Bronchial epithelial cell (primary cell): ENCODE results near the gene MS4A18. TPM values are rescaled to one million over a fixed set of nuclear protein-coding genes. Genes with fewer than 3 reads are reported as not detected.

Experiments used
- DNase-seq: peaks from one replicate; pipeline ENCODE4 v3.0.0-alpha.2; 2010; ENCODE audit warnings: low read depth
- FAIRE-seq: peaks from 2 replicates; lab custom pipeline; 2011; peaks lifted over from hg19 to GRCh38; lab: Jason Lieb, UNC
- H3K27me3 ChIP-seq: 2 replicates; pipeline ENCODE4 v1.5.1; 2011; ENCODE audit warnings: low read length; ENCODE audit not compliant: control insufficient read depth, insufficient read depth
- H3K36me3 ChIP-seq: 2 replicates; pipeline ENCODE4 v1.5.1; 2011; ENCODE audit warnings: low read length; ENCODE audit not compliant: control insufficient read depth, insufficient read depth
- H3K4me3 ChIP-seq: 2 replicates; pipeline ENCODE4 v1.5.1; 2011; ENCODE audit warnings: mild to moderate bottlenecking, low read depth, low read length, control low read depth
- CTCF ChIP-seq: IDR thresholded peaks from 2 replicates; pipeline ENCODE4 v1.5.1; 2011; ENCODE audit warnings: mild to moderate bottlenecking, moderate library complexity, low read length, control low read depth, inconsistent platforms; ENCODE audit not compliant: insufficient read depth, severe bottlenecking
- total RNA-seq: library from RNA; depleted of rRNA; stranded (reverse); fragments of >200 nt; gene quantifications from 2 replicates; pipeline ENCODE4 v1.2.1, GENCODE V29; 2014

MS4A18 gene
- total RNA-seq, 1 donor from 2014 or later, result not detected

- DNase-seq (peak; percentile 25), FAIRE-seq (no peak)
- no peak for TF ChIP-seq CTCF
- H3K27me3 ChIP-seq, result no peaks in the 10 kb centered on the region
- H3K4me3 ChIP-seq, result no peak overlapping the region
- H3K36me3 ChIP-seq, result no peaks in the 10 kb centered on the region
Measured at GRCh38 chr11:60771879-60772525, 47.5 kb downstream of the MS4A18 start.

- TF ChIP-seq CTCF, result no peak
- H3K36me3 ChIP-seq, result no peaks in the 10 kb centered on the region
- H3K27me3 ChIP-seq, result no peaks in the 10 kb centered on the region
- DNase-seq (no peak), FAIRE-seq (no peak)
- no peak overlapping the region for H3K4me3 ChIP-seq
Measured at GRCh38 chr11:60772666-60773065, 48.1 kb downstream of the MS4A18 start.

GRCh38 chr11:60774726-60775125 lies 50.2 kb downstream of the MS4A18 start:
- FAIRE-seq (no peak), DNase-seq (no peak)
- Histone ChIP-seq H3K27me3 (no peaks in the 10 kb centered on the region), H3K4me3 (no peak overlapping the region), H3K36me3 (no peaks in the 10 kb centered on the region)
- no peak for TF ChIP-seq CTCF

GRCh38 chr11:60775420-60775961 lies 51.0 kb downstream of the MS4A18 start:
- TF ChIP-seq CTCF, result peak; percentile 96
- DNase-seq, result peak; percentile 89
- FAIRE-seq, result peak; percentile 81

GRCh38 chr11:60776167-60776566 lies 51.6 kb downstream of the MS4A18 start:
- Histone ChIP-seq H3K36me3 (no peaks in the 10 kb centered on the region), H3K27me3 (peaks cover 2% of the 10 kb centered on the region), H3K4me3 (no peak overlapping the region)
- no peak for FAIRE-seq
- DNase-seq, result no peak
- no peak for TF ChIP-seq CTCF

More at GRCh38 chr11:60775420-60775961, 51.0 kb downstream of the MS4A18 start:
- peaks cover 2% of the 10 kb centered on the region for H3K27me3 ChIP-seq
- no peaks in the 10 kb centered on the region for H3K36me3 ChIP-seq
- H3K4me3 ChIP-seq, result no peak overlapping the region
